Gastroesophageal sphincter (tissue), 3 donors: ENCODE results near the gene CEL.

Experiments used
- CTCF ChIP-seq, 4 experiments: fragments of 200-600 bp in 2 of 4; fragments of 450-650 bp in 2 of 4; sonication (generic) in 1 of 4; IDR thresholded peaks; one replicate each; pipeline ENCODE4 v1.5.1; 2017 to 2019; ENCODE audit warnings: antibody characterized with exemption in 4 of 4, mild to moderate bottlenecking in 2 of 4, moderate library complexity in 2 of 4
- EP300 ChIP-seq: sonication (generic); formaldehyde crosslinking; IDR thresholded peaks from one replicate; pipeline ENCODE4 v1.6.1; 2017; ENCODE audit warnings: antibody characterized with exemption, mild to moderate bottlenecking
- POLR2A ChIP-seq, 2 donors: fragments of 450-650 bp; IDR thresholded peaks; one replicate each; pipeline ENCODE4 v1.6.1; 2017; ENCODE audit warnings: antibody characterized with exemption in 2 of 2, mild to moderate bottlenecking in 2 of 2, moderate library complexity in 1 of 2
- POLR2AphosphoS5 ChIP-seq: sonication (generic); formaldehyde crosslinking; IDR thresholded peaks from one replicate; pipeline ENCODE4 v1.6.1; 2017; ENCODE audit warnings: antibody characterized with exemption

- no peak for TF ChIP-seq EP300
- TF ChIP-seq CTCF (IDR thresholded peaks at IDR 0.05), result no peak
- no peak for TF ChIP-seq POLR2A (IDR thresholded peaks at IDR 0.05)
- TF ChIP-seq POLR2AphosphoS5, result no peak
These were observed 55.7 kb downstream of the CEL start for GRCh38 chr9:133117271-133118178.
